Panc1 (cell line): ENCODE measurements around the gene COL6A1. TPM values are rescaled to one million over a fixed set of nuclear protein-coding genes. Genes with fewer than 3 reads are reported as not detected.

Experiments used
- ATAC-seq: fragments of 200-7000 bp; cut with Tn5 transposase; 2 replicates; pipeline ENCODE4 v1.9.1; 2020; ENCODE audit warnings: mild to moderate bottlenecking, moderate library complexity
- BruUV-seq: library from RNA; stranded (reverse); fragments of 400-500 nt; replicated peaks from 2 replicates; lab custom pipeline; 2021; lab: Mats Ljungman, UMichigan
- CTCF ChIA-PET: fragments of 300-600 bp; sonication (Branson Sonifier 250); formaldehyde crosslinking; loops from one replicate; lab custom pipeline; 2022; ENCODE audit warnings: antibody characterized with exemption; lab: Charles Lee
- POLR2A ChIA-PET: fragments of 300-600 bp; sonication (Branson Sonifier 250); formaldehyde crosslinking; loops from one replicate; lab custom pipeline; 2022; ENCODE audit warnings: antibody characterized with exemption; lab: Charles Lee
- DNase-seq: peaks from one replicate; pipeline ENCODE4 v3.0.0-alpha.2; 2010; ENCODE audit warnings: low read depth, low spot score
- H3K27ac ChIP-seq: 2 replicates; pipeline ENCODE4 v1.5.1; 2011; ENCODE audit warnings: mild to moderate bottlenecking, low read length, inconsistent platforms
- H3K27me3 ChIP-seq: fragments of 200-500 bp; sonication (Bioruptor generic); 2 replicates; pipeline ENCODE4 v1.6.0; 2014; ENCODE audit warnings: low read length, inconsistent platforms; ENCODE audit not compliant: control insufficient read depth, insufficient read depth
- H3K36me3 ChIP-seq: fragments of 200-500 bp; sonication (Bioruptor generic); 2 replicates; pipeline ENCODE4 v1.5.1; 2014; ENCODE audit warnings: inconsistent platforms, mild to moderate bottlenecking, low read length, moderate library complexity; ENCODE audit not compliant: control insufficient read depth, insufficient read depth
- H3K4me1 ChIP-seq: 2 replicates; pipeline ENCODE4 v1.5.1; 2011; ENCODE audit warnings: inconsistent platforms, mild to moderate bottlenecking, low read length, moderate library complexity; ENCODE audit not compliant: control insufficient read depth, insufficient read depth
- H3K4me3 ChIP-seq, 2 experiments: 2 replicates each; pipeline ENCODE4 v1.5.1; 2011 to 2012; ENCODE audit warnings: low read depth in 2 of 2, low read length in 2 of 2, mild to moderate bottlenecking in 2 of 2, inconsistent platforms in 1 of 2, moderate library complexity in 1 of 2
- H3K9me3 ChIP-seq: fragments of 200-500 bp; sonication (Bioruptor generic); 2 replicates; pipeline ENCODE4 v1.5.1; 2014; ENCODE audit warnings: low read depth, mild to moderate bottlenecking, inconsistent platforms, low read length, moderate library complexity; ENCODE audit not compliant: control insufficient read depth, insufficient read depth
- POLR2AphosphoS5 ChIP-seq: IDR thresholded peaks from 2 replicates; pipeline ENCODE4 v1.6.1; 2012; ENCODE audit warnings: mild to moderate bottlenecking, low read depth, low read length, moderate library complexity
- REST ChIP-seq, 2 experiments: IDR thresholded peaks; 2 replicates each; pipeline ENCODE4 v1.6.1; 2011 to 2012; ENCODE audit warnings: low read depth in 2 of 2, control low read depth in 1 of 2, low read length in 1 of 2, mild to moderate bottlenecking in 1 of 2, moderate library complexity in 1 of 2; ENCODE audit not compliant: insufficient read depth in 1 of 2
- SIN3A ChIP-seq: IDR thresholded peaks from 2 replicates; pipeline ENCODE4 v1.6.1; 2012; ENCODE audit warnings: low read depth, mild to moderate bottlenecking, low read length, moderate library complexity, borderline replicate concordance; ENCODE audit not compliant: insufficient read depth
- TCF7L2 ChIP-seq: IDR thresholded peaks from 2 replicates; pipeline ENCODE4 v1.6.1; 2011; ENCODE audit warnings: mild to moderate bottlenecking, low read depth, low read length, inconsistent platforms
- in situ Hi-C: cut with HindIII; loops from 2 replicates; pipeline ENCODE4 v1.10.0; 2016; ENCODE audit warnings: low sequenced_read_pairs, low pct_unique_long_range_greater_than_20kb
- intact Hi-C: fragments of 100-400 bp; cut with micrococcal nuclease; formaldehyde crosslinking; loops from one replicate; pipeline ENCODE4 v1.10.0; 2022; ENCODE audit not compliant: unreplicated experiment
- total RNA-seq: library from RNA; stranded (reverse); gene quantifications from one replicate; pipeline ENCODE4 v1.2.1, GENCODE V29; 2021; ENCODE audit not compliant: unreplicated experiment
- TF ChIP-seq, protein P1 (sequence below): fragments of 450-650 bp; IDR thresholded peaks from 2 replicates; pipeline ENCODE4 v1.5.1; 2017; ENCODE audit warnings: mild to moderate bottlenecking

Gene COL6A1
- total RNA-seq, 1 experiment from 2014 or later = 34.2 TPM

GRCh38 chr21:45939521-45940045 lies 42.0 kb upstream of the COL6A1 start:
- ATAC-seq = no peak
- ChIA-PET CTCF (no interaction called here), POLR2A (no interaction called here)
- H3K4me3 ChIP-seq = no peak overlapping the region
- no peaks in the 10 kb centered on the region for H3K9me3 ChIP-seq
- H3K4me1 ChIP-seq = no peaks in the 10 kb centered on the region
- no peak for TF ChIP-seq SIN3A
- TF ChIP-seq REST (IDR thresholded peaks at IDR 0.05; ENCODE audit: insufficient read depth in 1 of 2, low read depth in 2 of 2, low read length in 1 of 2) = no peak
- TF ChIP-seq, protein P1, sequence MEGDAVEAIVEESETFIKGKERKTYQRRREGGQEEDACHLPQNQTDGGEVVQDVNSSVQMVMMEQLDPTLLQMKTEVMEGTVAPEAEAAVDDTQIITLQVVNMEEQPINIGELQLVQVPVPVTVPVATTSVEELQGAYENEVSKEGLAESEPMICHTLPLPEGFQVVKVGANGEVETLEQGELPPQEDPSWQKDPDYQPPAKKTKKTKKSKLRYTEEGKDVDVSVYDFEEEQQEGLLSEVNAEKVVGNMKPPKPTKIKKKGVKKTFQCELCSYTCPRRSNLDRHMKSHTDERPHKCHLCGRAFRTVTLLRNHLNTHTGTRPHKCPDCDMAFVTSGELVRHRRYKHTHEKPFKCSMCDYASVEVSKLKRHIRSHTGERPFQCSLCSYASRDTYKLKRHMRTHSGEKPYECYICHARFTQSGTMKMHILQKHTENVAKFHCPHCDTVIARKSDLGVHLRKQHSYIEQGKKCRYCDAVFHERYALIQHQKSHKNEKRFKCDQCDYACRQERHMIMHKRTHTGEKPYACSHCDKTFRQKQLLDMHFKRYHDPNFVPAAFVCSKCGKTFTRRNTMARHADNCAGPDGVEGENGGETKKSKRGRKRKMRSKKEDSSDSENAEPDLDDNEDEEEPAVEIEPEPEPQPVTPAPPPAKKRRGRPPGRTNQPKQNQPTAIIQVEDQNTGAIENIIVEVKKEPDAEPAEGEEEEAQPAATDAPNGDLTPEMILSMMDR = no peak
- no peak for TF ChIP-seq TCF7L2
- TF ChIP-seq POLR2AphosphoS5 = no peak
- H3K36me3 ChIP-seq = no peaks in the 10 kb centered on the region
- H3K27me3 ChIP-seq = no peaks in the 10 kb centered on the region
- DNase-seq = no peak
- no TSS peak for BruUV-seq
- in situ Hi-C loops (no loop called here), intact Hi-C loops (no loop called here)
- H3K27ac ChIP-seq = no peak overlapping the region

DNA sequence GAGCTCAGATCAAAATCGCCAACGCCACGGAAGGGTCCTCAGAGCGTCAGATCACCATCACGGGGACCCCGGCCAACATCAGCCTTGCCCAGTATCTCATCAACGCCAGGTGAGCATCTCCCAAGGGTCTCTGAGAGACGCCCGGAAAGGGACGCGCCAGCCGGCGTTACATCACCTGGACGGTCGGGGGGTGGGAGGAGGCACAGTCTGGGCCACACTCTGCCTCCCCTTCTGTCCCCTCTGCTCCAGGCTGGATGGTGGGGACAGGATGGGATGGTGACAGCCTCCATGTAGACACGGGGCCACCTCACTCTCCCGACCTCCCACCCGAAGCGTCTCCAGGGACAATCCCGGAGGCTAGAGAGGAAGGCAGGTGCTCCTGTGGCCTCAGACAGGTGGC lies 41.5 kb upstream of the COL6A1 start:
- H3K27ac ChIP-seq = no peak overlapping the region
- no peak for DNase-seq
- no peaks in the 10 kb centered on the region for H3K4me1 ChIP-seq
- ATAC-seq = no peak
- ChIA-PET POLR2A (no interaction called here), CTCF (no interaction called here)
- H3K9me3 ChIP-seq = no peaks in the 10 kb centered on the region
- TF ChIP-seq REST (IDR thresholded peaks at IDR 0.05; ENCODE audit: insufficient read depth in 1 of 2, low read depth in 2 of 2, low read length in 1 of 2) (no peak), POLR2AphosphoS5 (no peak), TCF7L2 (no peak), SIN3A (no peak)
- TF ChIP-seq, protein P1 = no peak
- H3K27me3 ChIP-seq = no peaks in the 10 kb centered on the region
- H3K36me3 ChIP-seq = no peaks in the 10 kb centered on the region
- in situ Hi-C loops (no loop called here), intact Hi-C loops (no loop called here)
- no peak overlapping the region for H3K4me3 ChIP-seq
- BruUV-seq = no TSS peak
